ENCODE measurements around the gene B3GNT4.
"Not testable (repeated sequence)": the region's sequence is repeated elsewhere in the genome, so short reads cannot be mapped to it uniquely, and the experiment has no call there.

B3GNT4 gene

GRCh38 chr12:122203301-122204166, at the start of gene B3GNT4:
TSS of gene B3GNT4 (plus strand) at chr12:122203709. CDS start at chr12:122204619, 910 bp downstream.
- DNase-seq (ENCODE audit: low read depth) = no peak

GRCh38 chr12:122155705-122156104, 47.8 kb upstream of the B3GNT4 start:
- no peak for DNase-seq (ENCODE audit: low read depth)

DNA sequence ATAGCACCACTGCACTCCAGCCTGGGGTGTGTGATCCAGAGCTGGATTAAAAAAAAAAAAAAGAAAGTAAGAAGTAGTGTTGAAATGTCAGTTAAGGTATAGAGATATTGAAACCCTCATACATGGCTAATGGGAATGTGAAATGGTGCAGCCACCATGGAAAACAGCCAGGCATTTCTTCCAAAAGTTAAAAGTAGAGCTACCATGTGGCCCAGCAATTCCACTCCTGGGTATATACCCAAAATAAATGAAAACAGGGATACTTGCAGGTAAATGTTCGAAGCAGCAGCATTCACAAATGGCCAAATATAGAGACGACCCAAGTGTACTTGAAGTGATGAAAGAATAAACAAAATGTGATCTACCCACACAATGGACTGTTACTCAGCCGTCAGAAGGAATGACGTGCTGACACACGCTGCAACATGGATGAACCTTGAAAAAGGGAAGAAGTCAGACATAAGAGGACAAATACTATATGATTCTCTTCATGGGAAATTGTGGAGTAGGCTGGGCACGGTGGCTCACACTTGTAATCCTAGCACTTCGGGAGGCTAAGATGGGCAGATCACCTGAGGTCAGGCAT, 44.7 kb upstream of the B3GNT4 start:
- no peak for DNase-seq (ENCODE audit: low read depth)

DNA sequence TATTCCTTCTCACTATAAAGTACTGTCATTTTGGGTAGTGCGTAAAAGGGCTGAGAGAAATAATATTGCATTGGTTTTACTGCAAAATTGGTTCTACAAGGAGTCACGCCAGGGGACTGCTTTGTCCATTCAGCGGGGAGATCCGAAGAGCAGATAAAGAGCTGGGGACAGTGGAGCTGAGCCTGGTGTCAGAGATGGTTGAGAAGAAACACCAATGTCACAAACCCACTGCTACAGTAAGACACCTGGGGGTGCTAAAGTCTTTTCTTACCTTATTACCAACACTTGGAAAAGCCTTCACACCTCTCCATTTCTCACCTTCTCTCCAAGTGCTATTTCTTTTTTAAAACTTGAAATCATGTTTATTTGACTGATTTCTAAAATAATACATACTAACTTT, 43.6 kb upstream of the B3GNT4 start:
- no peak for DNase-seq (ENCODE audit: low read depth)

DNA sequence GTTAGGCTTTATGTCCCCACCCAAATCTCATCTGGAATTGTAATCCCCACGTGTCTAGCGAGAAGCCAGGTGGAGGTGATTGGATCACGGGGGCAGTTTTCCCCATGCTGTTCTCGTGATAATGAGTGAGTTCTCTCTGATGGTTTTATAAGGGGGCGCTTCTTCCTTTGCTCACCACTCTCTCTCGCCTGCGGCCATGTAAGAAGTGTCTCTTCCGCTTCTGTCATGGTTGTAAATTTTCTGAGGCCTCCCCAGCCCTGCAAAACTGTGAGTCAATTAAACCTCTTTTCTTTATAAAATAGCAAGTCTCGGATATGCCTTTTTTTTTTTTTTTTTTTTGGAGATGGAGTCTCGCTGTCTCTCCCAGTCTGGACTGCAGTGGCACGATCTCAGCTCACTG, 42.7 kb upstream of the B3GNT4 start:
- DNase-seq (ENCODE audit: low read depth) = no peak

DNA sequence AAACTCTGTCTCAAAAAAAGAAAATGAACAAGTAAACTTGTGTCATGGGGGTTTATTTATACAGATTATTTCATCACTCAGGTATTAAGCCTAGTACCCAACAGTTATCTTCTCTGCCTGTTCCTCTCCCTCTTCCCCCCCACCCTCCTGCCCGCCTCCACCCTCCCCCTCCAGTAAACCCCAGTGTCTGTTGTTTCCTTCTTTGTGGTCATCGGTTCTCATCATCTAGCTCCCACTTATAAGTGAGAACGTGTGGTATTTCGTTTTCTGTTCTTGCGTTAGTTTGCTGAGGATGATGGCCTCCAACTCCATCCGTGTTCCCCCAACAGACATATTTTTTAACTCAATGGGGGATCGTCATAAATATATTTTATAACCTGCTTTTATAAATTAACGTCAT, 41.8 kb upstream of the B3GNT4 start:
- no peak for DNase-seq (ENCODE audit: low read depth)

- DNase-seq (ENCODE audit: low read depth) = no peak
These were observed 40.5 kb upstream of the B3GNT4 start for GRCh38 chr12:122162976-122163375.

DNA sequence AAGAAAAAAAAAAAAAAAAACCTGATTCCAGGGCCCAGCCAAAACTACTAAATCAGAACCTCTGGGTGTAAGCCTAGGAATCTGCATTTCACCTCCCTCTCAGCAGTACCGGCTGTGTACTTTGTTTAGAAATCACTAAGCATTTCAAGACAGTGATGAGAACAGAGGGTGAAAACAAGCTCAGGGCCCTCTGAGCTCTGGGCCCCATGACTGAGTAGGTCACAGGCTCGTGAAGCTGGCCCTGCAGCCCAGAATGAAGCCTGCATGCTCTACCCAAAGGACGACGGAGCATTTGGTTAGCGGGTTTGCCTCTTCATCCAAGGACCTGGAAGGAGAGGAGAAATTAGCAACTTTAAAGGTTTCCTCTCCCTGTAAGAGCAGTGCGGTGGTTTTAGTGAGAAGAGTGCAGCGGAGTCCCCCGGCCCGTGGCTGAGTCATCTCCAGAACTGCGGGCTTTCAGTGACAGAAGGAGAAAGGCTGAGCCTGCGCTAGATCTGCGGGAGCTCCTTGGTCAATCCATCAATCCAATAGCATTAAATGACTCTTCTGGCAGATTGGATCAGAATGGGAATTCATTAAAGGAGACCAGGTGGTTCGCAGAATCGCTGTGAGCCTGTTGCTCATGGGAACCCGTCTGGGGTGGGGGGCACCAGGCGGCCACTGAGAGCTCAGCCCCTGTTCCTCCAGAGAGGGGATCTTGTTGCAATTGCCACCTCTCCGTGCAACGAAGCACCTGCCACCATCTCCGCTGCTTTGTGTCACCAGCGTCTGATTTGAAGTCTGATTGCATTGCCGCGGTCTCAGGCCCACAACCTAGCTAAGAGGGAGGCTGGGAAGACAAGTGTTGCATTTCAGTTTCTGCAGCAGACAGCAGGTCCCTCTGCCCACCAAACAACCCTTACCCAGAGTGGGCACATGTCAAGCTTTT, 36.8 kb upstream of the B3GNT4 start:
- no peak for DNase-seq (ENCODE audit: low read depth)

DNA sequence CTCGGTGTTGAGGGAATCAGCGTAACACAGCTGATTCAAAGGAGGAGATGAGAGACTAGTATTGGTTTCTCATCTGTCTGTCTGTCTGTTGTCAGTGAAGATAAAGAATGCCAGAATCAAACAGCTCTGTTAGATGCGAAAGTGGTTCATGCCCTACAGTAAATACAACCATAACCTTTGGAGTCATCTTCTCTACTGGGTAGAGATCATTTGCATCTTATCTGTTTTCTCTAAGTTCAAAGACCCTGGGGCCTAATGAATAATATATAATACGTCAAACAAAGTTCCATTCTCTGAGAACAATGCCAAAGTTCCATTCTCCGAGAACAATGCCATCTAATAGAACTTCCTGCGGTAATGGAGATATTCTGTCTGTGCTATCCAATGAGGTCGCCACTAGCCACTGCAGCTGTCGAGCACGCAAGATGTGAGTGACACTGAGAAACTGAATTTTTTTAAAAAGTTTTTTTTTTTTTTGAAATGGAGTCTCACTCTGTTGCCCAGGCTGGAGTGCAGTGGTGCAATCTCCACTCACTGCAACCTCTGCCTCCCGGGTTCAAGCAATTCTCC, 36.1 kb upstream of the B3GNT4 start:
- no peak for DNase-seq (ENCODE audit: low read depth)

GRCh38 chr12:122168492-122168891, 35.0 kb upstream of the B3GNT4 start:
- DNase-seq (ENCODE audit: low read depth) = no peak

DNA sequence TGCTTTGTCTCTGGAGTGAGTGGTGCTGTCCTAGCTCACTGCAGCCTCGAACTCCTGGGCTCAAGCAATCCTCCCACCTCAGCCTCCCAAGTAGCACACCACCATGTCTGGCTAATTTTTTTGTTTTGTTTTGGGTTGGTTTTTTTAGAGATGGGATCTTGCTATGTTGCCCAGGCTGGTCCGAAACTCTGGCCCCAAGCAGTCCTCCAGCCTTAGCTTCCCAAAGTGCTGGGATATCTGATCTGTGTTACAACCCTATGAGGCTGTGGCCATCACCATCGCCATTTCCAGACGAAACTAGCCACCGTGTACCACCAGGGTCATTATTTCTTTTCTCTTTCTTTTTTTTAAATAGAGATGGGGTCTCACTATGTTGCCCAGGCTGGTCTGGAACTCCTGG, 32.1 kb upstream of the B3GNT4 start:
- no peak for DNase-seq (ENCODE audit: low read depth)

DNA sequence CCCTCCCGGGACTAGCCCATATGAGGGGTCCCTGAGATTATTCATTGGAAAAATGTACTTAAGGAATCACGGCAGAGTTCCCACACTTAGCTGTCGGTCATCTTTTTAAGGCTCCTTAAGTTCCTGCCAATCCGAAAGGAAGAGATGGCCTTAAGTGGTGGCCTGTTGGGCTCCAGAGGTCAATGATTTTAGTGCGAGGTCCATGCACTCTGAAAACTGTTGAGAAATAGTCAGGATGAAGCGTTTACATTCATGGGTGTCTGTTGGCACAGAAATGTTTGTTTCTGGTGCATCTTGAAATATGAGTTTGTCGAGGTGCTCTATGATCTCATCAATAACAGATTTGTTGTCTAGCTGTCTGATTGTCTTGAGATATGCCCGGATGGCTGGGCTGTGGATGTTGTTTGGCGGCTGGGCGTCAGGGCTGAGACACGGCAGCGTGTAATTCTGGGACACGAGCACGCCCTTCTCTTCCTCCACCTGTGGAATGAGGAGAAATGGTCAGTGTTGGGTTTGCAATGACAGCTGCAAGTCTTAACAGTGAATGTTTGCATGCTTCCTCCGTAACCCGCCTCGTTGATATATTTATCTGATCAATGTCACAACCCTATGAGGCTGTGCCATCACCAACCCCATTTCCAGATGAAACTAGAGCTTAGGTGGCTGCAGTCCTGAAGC, 31.1 kb upstream of the B3GNT4 start:
- DNase-seq (ENCODE audit: low read depth) = no peak

- DNase-seq (ENCODE audit: low read depth) = no peak
These were observed 29.2 kb upstream of the B3GNT4 start, which contains the start of gene IL31 for GRCh38 chr12:122174155-122174845. TSS of gene IL31 (minus strand) at chr12:122174221. CDS start at chr12:122174172, 49 bp downstream.

DNA sequence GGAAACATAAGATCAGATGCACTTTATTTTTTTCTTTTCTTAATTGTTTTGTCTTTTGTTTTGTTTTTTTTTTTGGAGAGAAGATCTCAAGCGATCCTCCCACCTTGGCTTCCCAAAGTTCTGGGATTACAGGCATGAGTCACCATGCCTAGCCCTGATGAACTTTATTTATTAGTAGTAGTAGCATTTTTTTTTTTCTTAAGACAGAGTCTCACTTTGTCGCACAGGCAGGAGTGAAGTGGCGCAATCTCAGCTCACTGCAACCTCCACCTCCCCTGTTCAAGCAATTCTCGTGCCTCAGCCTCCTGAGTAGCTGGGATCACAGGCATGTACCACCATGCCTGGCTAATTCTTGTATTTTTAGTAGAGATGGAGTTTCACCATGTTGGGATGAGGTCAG, 27.0 kb upstream of the B3GNT4 start:
- not testable (repeated sequence) for DNase-seq (ENCODE audit: low read depth)

DNA sequence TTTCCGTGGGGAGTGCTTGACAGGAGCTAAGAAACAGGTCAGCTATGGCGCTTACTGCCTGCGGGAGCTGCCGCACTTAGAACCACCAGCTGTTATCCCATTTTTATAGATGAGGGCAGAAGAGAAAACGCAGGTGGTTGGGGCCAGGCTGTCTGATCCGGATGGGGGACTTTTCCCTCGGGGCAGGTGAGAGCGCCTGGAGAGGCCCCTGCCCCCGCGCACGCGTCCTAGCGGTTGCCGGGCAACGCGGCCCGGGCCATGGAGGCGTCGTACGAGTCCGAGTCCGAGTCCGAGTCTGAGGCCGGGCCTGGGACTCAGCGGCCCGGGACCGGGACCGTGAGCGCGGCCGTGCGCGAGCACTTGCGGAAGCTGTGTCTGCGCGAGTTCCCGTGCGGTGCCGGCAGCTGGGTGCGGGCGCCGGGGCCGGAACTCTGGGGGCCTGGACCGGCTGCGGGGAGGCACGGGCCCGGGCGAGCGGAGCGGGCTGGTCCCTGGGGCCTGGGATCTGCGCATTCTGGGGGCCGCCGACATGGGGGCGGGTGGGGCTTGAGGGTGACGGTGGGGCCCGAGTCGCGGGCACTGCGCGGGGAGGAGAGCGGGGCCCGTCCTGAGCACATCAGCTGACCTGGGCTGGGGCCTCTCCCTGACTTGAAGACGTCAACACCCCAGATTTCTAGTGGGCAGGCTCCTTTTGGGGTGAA, 20.5 kb upstream of the B3GNT4 start, which contains the start of gene LRRC43:
TSS of gene LRRC43 (plus strand) at position 237 of the 701 bp plus-strand sequence. CDS start at position 259, 22 bp downstream.
- DNase-seq (ENCODE audit: low read depth) = no peak

GRCh38 chr12:122183588-122183940, 19.9 kb upstream of the B3GNT4 start:
- DNase-seq (ENCODE audit: low read depth) = no peak

- no peak for DNase-seq (ENCODE audit: low read depth)
These were observed 19.0 kb upstream of the B3GNT4 start for GRCh38 chr12:122184517-122184916.

- no peak for DNase-seq (ENCODE audit: low read depth)
These were observed 18.4 kb upstream of the B3GNT4 start for GRCh38 chr12:122185079-122185478.

- DNase-seq (ENCODE audit: low read depth) = no peak
These were observed 17.9 kb upstream of the B3GNT4 start for GRCh38 chr12:122185494-122186082.

GRCh38 chr12:122187466-122187865, 16.0 kb upstream of the B3GNT4 start:
- DNase-seq (ENCODE audit: low read depth) = no peak

Data from GM04503 (cell line).